HG03378 (cell line): ENCODE data around the gene MTG2.

ENCODE experiments used
- ATAC-seq: cut with Tn5 transposase; IDR thresholded peaks from one replicate; pipeline ENCODE4 v1.9.1; 2021; ENCODE audit warnings: mild to moderate bottlenecking, moderate library complexity; ENCODE audit not compliant: unreplicated experiment

Gene MTG2

GRCh38 chr20:62246431-62246830, 63.6 kb downstream of the MTG2 start:
- no peak for ATAC-seq

DNA sequence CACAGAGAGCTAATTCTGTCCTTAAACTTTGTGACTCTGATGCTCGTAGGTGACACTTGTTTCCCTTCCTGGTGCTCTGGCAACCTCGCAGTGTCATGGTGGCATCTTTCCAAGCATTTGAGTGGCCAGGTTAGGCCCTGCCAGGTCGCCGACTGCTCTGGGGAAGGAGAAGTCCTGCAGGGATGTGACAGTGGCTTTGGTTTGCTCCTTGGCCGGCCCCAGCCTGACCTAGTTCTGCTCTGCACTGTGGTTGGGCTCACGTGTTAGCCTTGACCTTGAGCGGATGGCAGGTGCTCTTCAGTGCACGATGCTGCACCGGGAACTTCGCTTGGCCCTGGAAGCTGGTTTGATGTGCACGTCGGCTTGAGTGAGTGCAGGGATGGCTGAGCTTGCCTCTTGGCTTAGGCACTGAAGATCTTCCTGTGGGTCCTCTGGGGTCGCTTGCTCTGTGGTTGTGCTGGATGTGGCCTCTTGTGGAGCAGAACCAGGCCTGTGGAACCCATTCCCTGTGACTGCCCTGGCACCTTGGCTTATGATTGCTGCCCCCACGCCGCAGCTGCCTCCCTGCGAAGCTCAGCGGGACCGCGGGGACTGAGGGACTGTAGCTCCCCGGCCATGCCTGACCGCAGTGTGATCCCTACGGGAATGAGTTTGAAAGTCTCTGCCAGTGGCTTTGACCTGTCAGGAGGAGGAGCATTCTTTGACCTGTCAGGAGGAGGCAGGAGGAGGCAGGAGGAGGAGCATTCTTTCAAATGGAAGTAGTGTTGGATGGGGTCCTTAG, 64.2 kb downstream of the MTG2 start:
- ATAC-seq = no peak

DNA sequence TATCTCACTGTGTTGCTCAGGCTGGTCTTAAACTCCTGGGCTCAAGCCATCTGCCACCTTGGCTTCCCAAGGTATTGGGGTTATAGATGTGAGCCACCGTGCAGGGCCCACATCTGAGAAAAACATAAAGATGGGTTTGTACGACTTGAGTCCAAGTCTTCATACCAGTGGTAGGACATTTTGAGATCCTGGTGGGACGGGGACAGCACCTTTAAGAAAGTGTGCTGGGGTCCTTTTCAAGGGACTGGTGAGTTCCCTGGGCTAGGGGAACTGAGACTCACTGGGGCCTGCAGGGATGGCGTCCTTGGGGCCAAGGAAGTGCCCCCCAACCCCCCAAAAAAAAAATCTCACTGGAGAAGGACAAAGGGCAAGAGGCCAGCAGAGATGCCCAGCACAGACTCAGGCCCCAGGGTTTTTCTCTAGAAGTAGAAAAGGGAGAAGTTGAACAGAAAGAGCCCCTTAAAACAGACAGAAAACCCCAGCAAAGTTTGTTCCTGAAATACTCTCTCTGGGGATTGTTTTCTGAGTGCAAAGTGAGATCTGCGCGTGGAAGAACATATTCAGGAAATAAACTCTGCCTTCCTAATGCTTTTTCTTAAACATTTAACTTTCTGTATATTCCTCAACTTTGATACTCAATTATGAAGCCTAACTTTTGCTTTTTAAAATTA, 66.2 kb downstream of the MTG2 start:
- no peak for ATAC-seq

DNA sequence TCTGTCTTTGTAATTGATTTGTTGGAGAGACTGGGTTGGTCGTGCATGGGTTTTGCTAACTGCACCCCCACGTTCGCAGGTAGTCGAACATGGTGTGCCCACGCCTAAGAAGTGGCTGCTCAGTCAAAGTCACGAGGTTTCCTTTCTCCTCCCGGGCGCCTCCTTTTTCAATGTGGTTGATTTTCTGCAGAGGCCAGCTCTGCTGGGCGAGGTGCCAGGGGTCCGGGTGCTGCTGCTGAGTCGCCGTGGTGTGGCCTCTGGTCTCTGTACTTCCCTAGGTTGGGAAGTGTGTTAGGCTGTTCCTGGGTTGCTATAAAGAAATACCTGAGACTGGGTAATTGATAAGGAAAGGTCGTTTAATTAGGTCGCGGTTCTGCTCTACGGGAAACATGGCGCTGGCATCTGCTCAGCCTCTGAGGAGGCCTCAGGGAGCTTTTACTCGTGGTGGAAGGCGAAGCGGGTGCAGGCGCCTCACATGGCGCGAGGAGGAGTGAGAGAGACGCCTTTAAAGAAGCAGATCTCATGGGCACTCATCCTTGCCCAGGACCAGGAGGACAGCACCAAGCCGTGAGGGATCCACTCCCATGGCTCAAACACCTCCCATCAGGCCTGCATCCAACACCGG, 69.6 kb downstream of the MTG2 start:
- ATAC-seq = no peak
